Endometrial microvascular endothelial cells (primary cell): Measurements from ENCODE around the gene CGB8. TPM values are rescaled to one million over a fixed set of nuclear protein-coding genes. Genes with fewer than 3 reads are reported as not detected.
"Not testable (repeated sequence)": the region's sequence is repeated elsewhere in the genome, so short reads cannot be mapped to it uniquely, and the experiment has no call there.

ENCODE experiments used
- in situ Hi-C: cut with HindIII; loops from 2 replicates; pipeline ENCODE4 v1.10.0; 2017; ENCODE audit warnings: low sequenced_read_pairs, low pct_unique_long_range_greater_than_20kb; ENCODE audit errors: inconsistent ontology term
- total RNA-seq: library from RNA; depleted of rRNA; stranded (reverse); fragments of >200 nt; gene quantifications from one replicate; pipeline ENCODE4 v1.2.3, GENCODE V29; 2015; ENCODE audit errors: inconsistent ontology term

The CGB8 gene
- total RNA-seq, 1 donor from 2014 or later, result not detected

DNA sequence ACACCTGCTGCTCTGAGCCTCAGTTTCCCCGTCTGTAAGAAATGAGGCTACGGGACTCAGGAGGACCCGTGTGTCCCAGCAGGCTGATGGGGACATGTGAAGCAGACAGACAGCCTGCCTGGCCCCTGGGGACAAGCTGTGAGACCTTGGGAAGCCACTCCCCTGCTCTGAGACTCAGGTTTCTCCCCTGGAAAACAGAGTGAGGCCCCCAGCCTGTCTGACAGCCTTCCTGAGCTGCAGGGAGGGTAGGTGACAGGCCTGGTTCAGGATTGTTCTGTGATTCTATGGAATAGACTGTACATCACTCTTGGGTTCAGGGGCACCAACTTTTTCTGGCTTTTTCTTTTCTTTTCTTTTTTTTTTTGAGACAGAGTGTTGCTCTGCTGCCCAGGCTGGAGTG lies 18.6 kb upstream of the CGB8 start:
- in situ Hi-C loops, result no loop called here

DNA sequence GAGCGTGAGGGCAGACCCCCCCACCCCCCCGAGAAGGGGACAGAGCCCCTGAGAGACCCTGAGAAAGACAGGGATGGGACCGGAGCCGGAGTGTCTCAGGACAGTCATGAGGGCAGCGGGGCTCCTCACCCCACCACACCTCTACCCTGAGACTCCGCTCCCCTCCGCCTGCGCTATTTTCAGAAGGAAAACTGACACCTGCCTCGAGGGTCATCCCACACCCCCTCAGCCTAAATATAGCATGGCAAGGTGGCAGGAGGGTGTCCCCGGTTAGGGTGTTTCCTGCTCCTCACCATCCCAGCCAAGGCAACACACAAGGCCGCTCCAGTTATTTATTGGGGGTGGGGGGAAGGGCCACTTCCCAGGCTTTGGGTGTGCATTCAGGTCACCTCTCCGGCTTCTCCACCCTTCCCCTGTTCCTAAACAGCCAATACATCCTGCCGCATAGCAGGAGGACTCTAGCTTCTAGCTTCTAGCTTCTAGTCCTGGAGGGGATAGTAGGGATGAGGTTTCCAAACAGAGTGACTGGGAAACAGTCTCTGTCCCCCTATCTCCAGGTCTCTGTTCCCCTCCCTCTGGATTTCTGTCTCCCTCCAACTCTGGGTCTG lies 17.1 kb upstream of the CGB8 start:
- in situ Hi-C loops, result no loop called here

GRCh38 chr19:49064768-49065611 lies 16.1 kb upstream of the CGB8 start, which contains the start of gene NTF4:
NTF4 (minus strand) TSS chr19:49064818; CDS start chr19:49061997, 2,821 bp downstream.
- in situ Hi-C loops, result no loop called here

DNA sequence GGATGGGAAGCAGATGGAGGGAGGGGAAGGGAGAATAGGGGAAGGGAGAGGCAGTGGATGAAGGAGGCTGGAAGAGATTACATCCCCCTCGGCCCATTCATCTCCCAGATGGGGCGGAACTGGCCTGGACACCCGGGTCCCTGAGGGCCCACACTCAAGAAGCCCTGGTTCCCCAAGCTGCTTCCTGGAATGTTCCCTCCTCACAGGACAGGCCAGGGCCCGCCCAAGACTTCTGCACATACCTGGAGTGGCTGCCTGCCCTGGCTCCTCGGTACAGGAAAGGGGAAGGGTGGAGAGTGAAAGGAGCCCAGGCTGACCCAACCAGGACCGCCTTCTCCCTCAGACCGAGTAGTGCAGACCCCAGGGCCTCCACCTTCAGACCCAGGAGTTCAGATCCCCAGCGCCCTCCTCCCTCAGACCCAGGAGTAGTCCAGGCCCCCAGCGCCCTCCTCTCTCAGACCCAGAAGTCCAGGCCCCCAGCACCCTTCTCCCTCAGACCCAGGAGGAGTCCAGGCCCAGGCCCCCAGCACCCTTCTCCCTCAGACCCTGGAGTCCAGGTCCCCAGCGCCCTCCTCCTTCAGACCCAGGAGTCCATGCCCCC lies 15.2 kb upstream of the CGB8 start:
- in situ Hi-C loops, result no loop called here

GRCh38 chr19:49061445-49061844 lies 12.5 kb upstream of the CGB8 start:
- in situ Hi-C loops, result no loop called here

DNA sequence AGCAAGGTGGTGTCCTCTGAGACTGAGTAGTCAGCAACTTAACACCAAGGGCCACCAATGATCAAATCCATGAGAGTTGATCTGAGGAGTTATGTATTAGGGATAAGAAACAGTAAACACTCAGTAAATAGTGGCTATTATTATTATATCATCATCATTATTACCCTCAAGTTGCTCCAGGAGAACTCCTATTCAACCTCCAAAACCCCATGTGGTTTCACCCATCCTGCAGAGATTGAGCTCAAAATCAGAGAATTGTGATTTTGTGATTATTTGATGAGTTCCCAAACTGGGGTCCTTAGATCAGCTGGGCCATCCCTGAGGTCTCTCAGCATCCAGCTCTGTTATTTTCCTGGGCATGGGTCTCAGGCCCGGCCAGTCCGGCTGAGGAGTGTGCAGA lies 12.1 kb upstream of the CGB8 start:
- in situ Hi-C loops, result no loop called here

DNA sequence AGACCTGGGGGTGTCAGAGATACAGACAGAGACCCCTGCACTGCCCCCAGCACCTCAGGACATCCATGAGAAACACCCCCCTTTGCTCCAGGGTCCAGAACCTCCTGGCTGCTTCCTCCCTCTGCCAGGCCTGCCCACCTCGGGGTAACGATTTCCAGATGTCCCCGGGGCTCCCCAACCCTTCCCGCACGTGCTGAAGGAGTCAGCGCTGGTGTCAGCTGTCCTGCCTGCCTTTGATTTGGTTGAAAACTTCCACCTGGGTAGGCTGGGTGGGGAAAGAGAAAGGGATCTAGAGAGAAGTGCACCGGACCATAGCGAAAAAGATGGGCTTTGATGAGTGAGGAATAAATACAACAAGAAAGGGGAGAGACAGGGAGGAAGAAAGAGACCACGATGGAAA lies 10.1 kb upstream of the CGB8 start:
- in situ Hi-C loops, result no loop called here

DNA sequence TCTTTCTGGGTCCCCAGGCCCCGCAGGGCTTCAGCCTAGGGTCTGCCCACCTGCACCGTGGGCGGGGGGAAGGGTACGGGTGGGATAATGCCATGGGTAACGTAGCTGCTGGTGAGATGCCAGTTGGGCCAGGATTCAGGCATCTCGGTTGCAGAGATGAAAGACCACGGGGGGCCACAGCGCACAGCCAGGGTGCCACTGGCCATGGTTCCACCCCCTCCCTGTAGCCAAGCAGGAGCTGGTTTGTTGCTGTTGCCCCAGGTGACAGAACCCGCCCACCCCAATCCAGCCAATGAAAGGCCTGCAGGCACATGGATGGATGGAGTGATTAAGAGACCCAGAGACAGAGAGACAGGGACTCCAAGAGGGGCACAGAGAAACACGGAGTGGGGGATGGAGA lies 9.7 kb upstream of the CGB8 start:
- in situ Hi-C loops, result no loop called here

DNA sequence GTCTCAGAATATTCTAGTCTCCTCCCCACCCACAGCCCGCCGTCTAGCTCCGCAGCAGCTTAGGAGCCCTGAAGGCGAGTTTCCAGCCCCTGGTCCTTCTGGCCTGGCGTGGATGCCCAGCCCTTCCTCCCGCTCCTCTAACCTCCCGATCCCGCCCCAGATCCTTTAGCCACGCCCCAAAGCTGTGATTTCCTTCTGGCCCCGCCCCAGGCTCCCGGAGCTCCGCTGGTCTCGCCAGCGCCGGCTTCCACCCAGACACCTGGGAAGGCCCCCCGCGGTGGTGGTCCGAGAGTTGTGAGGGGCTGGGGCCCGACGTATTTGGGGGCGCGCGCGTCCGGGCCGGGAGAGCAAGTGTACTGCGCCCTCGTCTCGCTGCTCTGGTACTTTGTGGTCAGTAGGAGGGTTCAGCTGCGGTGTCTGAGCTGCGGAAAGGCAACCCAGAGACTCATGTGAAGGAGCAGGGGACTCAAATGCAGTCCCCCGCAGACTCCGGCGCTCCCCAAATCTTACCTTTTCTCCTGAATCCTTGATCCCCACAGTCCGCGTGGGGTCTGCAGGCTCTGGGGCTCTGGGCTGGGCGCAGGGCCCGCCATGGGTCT lies 8.8 kb upstream of the CGB8 start, which contains the start of gene CGB7:
Gene CGB7 (minus strand): TSS at position 114 of the 599 bp plus-strand sequence. CDS start 2,374 bp downstream, outside the sequence.
- in situ Hi-C loops, result no loop called here

DNA sequence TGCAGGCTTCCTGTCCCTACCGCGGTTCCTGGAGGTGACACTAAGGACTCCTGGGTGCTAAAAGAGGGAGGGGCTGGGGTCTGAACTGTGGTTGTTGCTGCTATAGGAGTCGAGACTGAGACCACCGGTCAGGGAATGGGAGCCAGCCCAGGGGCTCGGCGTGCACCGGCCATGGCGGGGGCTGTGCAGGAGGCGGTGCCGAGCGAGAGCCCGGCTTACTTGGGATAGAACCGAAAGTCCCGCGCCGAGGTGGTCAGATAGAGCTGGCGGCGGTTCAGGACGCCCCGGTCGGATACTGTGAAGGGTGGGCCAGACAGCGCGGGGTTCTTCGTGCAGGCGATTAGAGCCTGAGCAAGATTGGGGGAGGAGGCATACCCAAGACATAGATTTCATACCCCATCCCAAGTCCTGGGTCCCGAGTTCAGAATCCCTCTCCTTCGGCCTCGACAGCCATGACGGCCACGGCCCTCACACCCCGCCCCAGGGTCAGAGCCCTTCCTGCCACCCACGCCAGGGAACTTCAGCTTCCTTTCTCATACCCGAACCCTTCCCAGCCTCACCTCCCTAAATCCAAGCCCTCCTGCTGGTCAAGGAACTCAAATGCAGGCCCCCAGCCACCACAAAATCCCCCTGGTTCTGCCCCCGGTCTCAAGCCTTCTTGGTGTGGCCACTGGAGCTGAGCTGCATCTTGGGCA lies 8.1 kb upstream of the CGB8 start:
- in situ Hi-C loops, result not testable (repeated sequence)

DNA sequence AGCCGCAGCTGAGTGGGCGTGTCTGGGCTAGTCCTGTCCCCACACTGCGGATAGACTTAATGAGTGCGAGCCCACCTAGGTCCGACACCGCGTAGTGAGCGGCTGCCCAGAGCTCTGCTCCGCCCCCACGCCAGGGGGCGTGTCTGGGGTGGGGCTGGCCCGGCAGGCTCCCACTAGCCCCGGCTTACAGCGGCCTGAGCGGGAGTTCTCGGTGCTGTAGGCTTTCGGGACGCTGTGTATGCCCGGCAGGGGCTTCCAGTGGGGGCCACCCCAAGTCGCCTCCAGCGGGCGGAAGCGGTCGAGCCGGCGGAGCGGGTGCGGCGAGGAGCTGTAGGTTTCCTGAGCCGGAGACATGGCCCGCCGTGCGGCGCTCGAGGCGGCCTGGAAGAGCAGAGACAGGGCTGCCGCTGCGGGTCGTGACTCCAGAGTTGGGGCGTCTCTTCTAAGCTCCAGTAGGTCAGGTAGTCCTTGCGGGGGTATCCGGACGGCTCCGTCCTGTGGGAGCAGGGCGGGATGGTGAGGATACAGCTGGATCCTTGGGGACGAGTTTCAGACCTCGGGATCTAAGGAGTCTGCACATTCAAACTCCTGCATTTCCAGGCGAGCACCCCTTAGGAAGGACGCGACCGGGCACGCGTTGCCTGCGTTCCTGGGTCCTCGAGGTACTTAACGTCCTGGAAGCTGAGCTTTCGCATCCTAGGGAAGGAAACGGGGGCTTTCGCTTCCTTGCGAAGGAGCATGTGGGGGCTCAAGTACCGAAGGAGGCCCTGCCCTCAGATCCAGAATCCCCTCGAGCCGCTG lies 7.4 kb upstream of the CGB8 start:
- in situ Hi-C loops, result no loop called here

DNA sequence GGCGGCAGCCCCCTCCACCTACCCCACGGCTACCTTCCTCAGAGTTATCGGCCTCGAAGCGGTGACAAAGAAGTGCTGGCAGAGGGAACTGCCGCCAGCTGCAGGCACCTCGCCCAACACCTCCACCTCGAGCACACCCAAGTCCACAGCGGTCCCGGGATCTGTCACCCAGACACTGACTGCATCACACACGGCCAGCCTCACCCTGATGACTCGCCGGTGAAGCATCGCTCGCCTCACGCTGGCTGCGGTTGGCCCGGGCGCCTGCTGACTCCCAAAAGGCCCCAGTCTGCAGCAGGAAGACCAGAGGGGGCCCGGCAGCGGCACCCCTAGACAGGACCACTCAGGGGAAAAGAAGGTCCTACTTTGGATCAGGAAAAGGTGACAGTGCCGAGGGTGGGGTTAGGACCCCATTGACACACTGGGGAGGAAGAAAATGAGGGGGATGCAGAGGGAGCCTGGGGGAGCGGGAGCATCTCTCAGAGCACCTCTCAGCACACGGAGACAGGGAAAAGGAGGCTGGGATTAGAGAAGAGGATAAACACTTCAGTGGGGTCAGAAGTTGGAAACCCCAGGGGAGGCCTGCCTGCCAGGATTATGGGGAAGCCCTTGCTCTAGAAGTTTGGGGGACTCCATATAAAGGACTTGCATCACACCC lies 1.6 kb upstream of the CGB8 start:
- in situ Hi-C loops, result not testable (repeated sequence)

- in situ Hi-C loops, result not testable (repeated sequence)
Observed at GRCh38 chr19:49049834-49050233, 923 bp upstream of the CGB8 start.

DNA sequence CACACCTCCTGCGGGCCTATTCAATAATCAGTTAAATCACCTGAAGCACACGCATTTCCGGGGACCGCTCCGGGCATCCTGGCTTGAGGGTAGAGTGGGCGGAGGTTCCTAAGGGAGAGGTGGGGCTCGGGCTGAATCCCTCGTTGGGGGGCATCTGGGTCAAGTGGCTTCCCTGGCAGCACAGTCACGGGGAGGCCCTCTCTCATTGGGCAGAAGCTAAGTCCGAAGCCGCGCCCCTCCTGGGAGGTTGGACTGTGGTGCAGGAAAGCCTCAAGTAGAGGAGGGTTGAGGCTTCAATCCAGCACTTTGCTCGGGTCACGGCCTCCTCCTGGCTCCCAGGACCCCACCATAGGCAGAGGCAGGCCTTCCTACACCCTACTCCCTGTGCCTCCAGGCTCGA lies 5.4 kb downstream of the CGB8 start, which contains the start of gene CGB5:
Gene CGB5 (plus strand): TSS at position 301 of the 400 bp plus-strand sequence. CDS start 362 bp downstream, outside the sequence.
- in situ Hi-C loops, result not testable (repeated sequence)

- in situ Hi-C loops, result not testable (repeated sequence)
Observed at GRCh38 chr19:49042666-49043065, 6.2 kb downstream of the CGB8 start.

DNA sequence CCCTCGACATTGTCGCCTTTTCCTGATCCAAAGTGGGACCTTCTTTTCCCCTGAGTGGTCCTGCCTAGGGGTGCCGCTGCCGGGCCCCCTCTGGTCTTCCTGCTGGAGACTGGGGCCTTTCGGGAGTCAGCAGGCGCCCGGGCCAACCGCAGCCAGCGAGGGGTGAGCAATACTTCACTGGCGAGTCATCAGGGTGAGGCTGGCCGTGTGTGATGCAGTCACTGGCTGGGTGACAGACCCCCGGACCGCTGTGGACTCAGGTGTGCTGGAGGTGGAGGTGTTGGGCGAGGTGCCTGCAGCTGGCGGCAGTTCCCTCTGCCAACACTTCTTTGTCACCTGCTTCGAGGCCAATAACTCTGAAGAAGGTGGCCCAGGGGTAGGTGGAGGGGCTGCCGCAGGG lies 6.7 kb downstream of the CGB8 start:
- in situ Hi-C loops, result no loop called here

DNA sequence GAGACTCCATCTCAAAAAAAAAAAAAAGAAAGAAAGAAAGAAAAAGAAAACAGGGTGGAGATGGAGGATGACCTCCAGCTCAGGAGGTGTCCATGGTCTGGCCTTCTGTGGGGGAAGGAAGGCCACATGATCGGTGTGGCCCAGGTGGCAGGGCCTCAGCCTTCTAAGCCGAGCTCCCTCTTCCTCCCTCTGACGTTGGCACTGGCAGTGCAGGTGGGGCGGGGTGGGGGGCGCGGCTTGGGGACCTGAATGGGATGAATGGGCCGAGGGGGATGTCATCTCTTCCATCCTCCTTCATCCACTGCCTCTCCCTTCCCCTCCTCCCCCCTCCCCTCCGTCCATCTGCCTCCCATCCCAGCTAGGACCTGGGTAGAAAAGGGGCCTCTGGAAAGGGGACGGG lies 9.2 kb downstream of the CGB8 start:
- in situ Hi-C loops, result not testable (repeated sequence)
